ENCODE data around the gene RABL3.
"Not testable (repeated sequence)": the region's sequence is repeated elsewhere in the genome, so short reads cannot be mapped to it uniquely, and the experiment has no call there.

Gene RABL3

DNA sequence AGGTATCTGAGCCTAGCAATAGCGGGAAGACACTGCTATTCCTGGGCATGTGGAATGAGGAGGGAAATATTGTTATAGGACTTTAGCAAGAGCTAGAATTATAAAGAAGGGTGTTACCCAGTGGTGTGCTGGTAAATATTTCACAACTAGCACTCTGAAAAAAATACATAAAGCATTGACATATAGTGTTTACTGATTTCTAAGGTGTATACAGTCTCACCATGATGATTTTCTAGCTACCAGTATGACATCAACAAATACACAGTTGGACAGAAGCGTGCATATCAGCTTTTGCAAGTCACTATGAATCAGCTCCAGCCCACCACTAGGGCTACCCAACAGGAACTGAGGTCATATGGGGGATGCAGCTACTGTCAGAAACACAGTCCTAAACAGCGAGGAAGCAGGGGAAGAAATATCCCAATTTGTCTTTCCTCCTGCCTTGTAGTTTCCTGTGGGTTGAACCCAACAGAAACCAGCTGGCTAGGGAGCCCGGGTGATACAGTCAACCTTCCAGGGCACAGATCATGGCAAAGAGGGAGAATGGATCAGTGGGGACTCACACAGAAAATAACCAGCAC lies 99.9 kb downstream of the RABL3 start:
- no peak for DNase-seq

DNA sequence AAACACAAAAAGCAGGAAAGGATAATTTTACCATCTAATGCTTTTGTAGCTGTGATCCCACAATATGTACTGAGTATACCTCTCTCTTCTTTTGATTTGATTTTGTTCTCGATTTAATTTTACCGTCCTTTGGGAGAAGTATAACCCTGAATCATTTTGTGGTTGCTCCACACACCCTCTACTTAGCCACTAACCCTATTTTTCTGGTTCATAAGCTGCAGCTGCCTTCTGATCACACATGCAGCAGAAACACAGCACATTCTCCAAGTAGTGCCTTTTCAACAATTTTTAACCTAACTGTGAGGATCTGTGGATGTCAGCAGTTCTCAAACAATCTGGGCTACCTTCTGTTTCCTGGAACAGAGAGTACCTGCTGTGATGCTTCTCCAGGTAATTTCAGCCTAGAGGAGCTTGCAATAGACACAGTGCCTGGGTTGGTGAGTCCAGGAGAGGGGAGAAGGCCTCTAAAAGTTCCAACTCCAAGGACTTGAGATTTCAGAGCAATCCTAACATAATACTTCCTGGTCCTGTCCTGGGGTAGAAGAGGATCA lies 100.5 kb downstream of the RABL3 start:
- DNase-seq: no peak

DNA sequence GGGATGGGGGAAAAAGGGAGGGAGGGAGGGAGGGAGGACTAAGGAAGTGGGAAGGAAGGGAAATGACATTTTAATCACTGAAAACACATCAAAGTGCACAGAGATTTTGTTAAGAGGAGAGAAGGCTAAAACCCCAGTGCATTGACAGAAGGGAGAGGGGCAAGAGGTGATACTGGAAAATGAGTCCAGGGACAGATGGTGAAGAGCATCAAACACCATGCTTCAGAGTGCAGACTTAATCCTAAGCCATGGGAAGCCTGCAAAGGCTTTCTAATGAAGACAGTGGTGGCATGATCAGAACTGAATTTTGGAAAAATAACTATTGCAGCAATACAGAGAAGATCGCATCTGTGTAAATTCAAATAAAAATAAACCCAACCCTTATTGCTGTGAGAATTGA lies 102.1 kb downstream of the RABL3 start:
- DNase-seq: no peak

DNA sequence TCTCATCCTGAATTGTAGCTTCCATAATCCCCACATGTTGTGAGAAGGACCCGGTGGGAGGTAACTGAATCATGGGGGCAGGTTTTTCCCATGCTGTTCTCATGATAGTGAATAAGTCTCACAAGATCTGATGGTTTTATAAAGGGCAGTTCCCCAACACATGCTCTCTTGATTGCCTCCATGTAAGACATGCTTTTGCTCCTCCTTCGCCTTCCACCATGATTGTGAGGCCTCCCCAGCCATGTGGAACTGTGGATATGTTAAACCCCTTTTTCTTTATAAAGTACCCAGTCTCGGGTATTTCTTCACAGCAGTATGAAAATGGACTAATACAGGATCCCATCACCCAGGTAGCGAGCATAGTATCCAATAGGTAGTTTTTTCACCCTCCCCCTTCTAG lies 103.5 kb downstream of the RABL3 start:
- DNase-seq: not testable (repeated sequence)

DNA sequence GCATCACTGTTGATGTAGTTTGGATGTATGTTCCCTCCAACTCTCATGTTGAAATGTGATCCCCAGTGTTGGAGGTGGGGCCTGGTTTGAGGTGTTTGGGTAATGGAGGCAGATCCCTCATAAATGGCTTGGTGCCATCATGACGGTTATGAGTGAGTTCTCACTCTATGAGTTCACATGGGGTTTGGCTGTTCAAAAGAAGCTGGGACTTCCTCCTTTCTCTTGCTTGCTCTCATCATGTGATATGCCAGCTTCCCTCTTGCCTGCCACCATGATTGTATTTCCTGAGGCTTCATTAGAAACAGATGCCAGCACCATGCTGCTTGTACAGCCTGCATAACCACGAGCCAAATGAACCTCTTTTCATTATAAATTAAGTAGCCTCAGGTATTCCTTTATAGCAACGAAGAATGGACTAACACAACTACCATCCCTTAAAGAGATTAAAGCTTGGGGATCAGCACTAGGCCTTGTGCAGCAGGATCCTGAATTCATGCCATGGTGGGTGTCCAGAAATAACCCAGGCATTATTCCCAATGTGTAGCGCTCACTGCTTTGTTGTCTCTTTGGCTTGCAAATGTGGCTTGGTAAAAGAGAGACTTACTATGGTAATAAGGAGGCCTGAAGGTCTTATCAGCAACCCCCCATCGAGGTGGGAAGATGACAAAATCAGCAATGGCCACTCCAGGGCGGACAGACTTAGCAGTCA lies 104.3 kb downstream of the RABL3 start:
- no peak for DNase-seq

DNA sequence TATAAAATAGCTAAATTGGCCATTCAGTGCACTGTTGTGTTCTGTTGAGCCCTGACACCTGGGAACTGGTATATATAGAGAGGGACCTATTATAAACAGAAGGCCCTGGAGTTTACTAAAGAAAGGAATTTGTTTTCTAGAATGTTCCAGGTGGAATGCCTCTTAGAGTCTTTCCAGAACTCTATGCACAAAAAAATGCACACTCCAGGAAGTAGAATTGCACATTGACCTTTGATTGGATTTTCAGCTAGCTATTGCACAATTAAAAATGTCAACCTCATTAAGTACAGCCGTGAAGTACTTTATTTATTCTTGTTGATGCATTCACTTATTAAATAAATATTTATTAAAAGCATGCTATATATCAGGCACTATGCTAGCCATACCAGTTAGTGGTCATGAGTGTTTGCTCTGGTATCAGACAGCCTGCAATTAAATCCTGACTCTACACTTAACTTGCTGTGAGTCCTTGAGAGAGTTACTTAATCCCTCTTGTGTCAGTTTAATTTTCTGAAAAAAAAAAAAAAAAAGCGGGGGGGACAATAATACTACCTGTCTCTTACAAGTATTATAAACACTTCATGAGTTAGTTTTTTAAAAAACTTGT lies 105.4 kb downstream of the RABL3 start:
- no peak for DNase-seq

Measured in activated naive CD4-positive, alpha-beta T cell (primary cell).